ENCODE measurements around the gene GEMIN7.

GEMIN7 gene

GRCh38 chr19:45079063-45079910, at the start of gene GEMIN7:
Gene GEMIN7 (plus strand): TSS chr19:45079260. CDS start chr19:45090115, 10,855 bp downstream.
- H3K27me3 ChIP-seq (ENCODE audit: control insufficient read depth, insufficient read depth, low read length) = no peaks in the 10 kb centered on the region
- H3K4me1 ChIP-seq = peaks cover 13% of the 10 kb centered on the region
- H3K9ac ChIP-seq = peak within 1 kb of the TSS; percentile 86
- TF ChIP-seq CTCF (IDR thresholded peaks at IDR 0.05) = no peak
- H3K4me3 ChIP-seq (ENCODE audit: low read depth, low read length) = peak within 1 kb of the TSS; percentile 93
- no peaks in the 10 kb centered on the region for H3K36me3 ChIP-seq (ENCODE audit: control insufficient read depth, insufficient read depth, low read length)
- peak within 1 kb of the TSS; percentile 63 for H3K27ac ChIP-seq
- H2AFZ ChIP-seq = peak within 1 kb of the TSS; percentile 99
- peaks cover 23% of the 10 kb centered on the region for H3K79me2 ChIP-seq
- peak within 1 kb of the TSS; percentile 82 for H3K4me2 ChIP-seq (ENCODE audit: low read length)
- no peaks in the 10 kb centered on the region for H3K9me3 ChIP-seq (ENCODE audit: control insufficient read depth, low read length)

DNA sequence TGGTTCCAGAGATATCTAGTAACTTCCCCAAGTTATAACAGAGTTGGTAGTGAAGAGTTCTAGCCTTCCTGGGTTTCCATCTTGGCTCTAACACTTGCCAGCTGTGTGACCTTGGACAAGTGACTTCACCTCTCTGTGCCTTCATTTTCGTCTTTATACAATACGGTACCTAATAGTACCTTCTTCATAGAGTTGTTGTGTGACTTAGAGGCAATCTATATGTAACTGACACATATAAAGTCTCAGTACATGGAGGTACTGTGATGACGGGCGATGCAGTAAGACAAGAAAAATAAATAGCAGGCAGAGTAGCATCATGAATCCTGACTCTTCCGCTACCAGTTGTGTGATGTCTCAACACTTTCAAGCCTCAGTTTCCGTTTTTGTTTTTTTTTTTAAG, 48.2 kb upstream of the GEMIN7 start:
- no peak for TF ChIP-seq CTCF (IDR thresholded peaks at IDR 0.05)
- no peaks in the 10 kb centered on the region for H3K36me3 ChIP-seq (ENCODE audit: control insufficient read depth, insufficient read depth, low read length)
- no peaks in the 10 kb centered on the region for H3K79me2 ChIP-seq
- H3K9me3 ChIP-seq (ENCODE audit: control insufficient read depth, low read length) = no peaks in the 10 kb centered on the region
- no peak overlapping the region for H3K9ac ChIP-seq
- no peak overlapping the region for H3K4me2 ChIP-seq (ENCODE audit: low read length)
- no peak overlapping the region for H3K27ac ChIP-seq
- H3K4me3 ChIP-seq (ENCODE audit: low read depth, low read length) = no peak overlapping the region
- H2AFZ ChIP-seq = no peak overlapping the region
- no peaks in the 10 kb centered on the region for H3K27me3 ChIP-seq (ENCODE audit: control insufficient read depth, insufficient read depth, low read length)
- H3K4me1 ChIP-seq = no peaks in the 10 kb centered on the region

GRCh38 chr19:45032421-45032820, 46.6 kb upstream of the GEMIN7 start:
- Histone ChIP-seq H3K9ac (no peak overlapping the region), H3K4me3 (ENCODE audit: low read depth, low read length) (no peak overlapping the region), H3K27ac (no peak overlapping the region), H3K79me2 (no peaks in the 10 kb centered on the region), H3K27me3 (ENCODE audit: control insufficient read depth, insufficient read depth, low read length) (no peaks in the 10 kb centered on the region), H3K4me1 (no peaks in the 10 kb centered on the region), H3K36me3 (ENCODE audit: control insufficient read depth, insufficient read depth, low read length) (no peaks in the 10 kb centered on the region), H2AFZ (no peak overlapping the region), H3K4me2 (ENCODE audit: low read length) (no peak overlapping the region), H3K9me3 (ENCODE audit: control insufficient read depth, low read length) (no peaks in the 10 kb centered on the region)
- TF ChIP-seq CTCF (IDR thresholded peaks at IDR 0.05) = no peak

DNA sequence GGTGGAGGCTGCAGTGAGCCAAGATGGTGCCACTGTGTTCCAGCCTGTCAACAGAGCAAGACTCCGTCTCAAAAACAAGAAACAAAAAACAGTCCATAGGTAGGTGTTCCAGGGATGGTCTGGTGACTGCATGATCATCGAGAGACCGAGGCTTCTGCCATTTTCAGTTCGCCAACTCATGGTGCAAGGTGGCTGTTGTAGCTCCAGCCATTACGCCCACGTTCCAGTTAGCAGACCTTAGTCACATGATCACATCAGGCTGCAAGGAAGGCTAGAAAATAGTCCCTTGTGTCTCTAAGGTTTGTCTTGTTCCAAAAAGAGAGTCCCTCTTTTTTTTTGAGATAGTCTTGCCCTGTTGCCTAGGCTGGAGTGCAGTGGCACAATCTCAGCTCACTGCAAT, 43.3 kb upstream of the GEMIN7 start:
- Histone ChIP-seq H2AFZ (no peak overlapping the region), H3K79me2 (peaks cover 17% of the 10 kb centered on the region), H3K9ac (no peak overlapping the region), H3K27me3 (ENCODE audit: control insufficient read depth, insufficient read depth, low read length) (no peaks in the 10 kb centered on the region), H3K4me1 (peaks cover 10% of the 10 kb centered on the region), H3K27ac (no peak overlapping the region), H3K36me3 (ENCODE audit: control insufficient read depth, insufficient read depth, low read length) (no peaks in the 10 kb centered on the region), H3K4me2 (ENCODE audit: low read length) (no peak overlapping the region), H3K9me3 (ENCODE audit: control insufficient read depth, low read length) (no peaks in the 10 kb centered on the region), H3K4me3 (ENCODE audit: low read depth, low read length) (no peak overlapping the region)
- TF ChIP-seq CTCF (IDR thresholded peaks at IDR 0.05) = no peak

All from parathyroid adenoma (tissue), 2 donors.